HG03342 (cell line): ENCODE measurements around the gene TUBGCP6.

Experiments used
- ATAC-seq: cut with Tn5 transposase; IDR thresholded peaks from one replicate; pipeline ENCODE4 v1.9.1; 2021; ENCODE audit warnings: mild to moderate bottlenecking, moderate library complexity; ENCODE audit not compliant: unreplicated experiment

Gene TUBGCP6, protein sequence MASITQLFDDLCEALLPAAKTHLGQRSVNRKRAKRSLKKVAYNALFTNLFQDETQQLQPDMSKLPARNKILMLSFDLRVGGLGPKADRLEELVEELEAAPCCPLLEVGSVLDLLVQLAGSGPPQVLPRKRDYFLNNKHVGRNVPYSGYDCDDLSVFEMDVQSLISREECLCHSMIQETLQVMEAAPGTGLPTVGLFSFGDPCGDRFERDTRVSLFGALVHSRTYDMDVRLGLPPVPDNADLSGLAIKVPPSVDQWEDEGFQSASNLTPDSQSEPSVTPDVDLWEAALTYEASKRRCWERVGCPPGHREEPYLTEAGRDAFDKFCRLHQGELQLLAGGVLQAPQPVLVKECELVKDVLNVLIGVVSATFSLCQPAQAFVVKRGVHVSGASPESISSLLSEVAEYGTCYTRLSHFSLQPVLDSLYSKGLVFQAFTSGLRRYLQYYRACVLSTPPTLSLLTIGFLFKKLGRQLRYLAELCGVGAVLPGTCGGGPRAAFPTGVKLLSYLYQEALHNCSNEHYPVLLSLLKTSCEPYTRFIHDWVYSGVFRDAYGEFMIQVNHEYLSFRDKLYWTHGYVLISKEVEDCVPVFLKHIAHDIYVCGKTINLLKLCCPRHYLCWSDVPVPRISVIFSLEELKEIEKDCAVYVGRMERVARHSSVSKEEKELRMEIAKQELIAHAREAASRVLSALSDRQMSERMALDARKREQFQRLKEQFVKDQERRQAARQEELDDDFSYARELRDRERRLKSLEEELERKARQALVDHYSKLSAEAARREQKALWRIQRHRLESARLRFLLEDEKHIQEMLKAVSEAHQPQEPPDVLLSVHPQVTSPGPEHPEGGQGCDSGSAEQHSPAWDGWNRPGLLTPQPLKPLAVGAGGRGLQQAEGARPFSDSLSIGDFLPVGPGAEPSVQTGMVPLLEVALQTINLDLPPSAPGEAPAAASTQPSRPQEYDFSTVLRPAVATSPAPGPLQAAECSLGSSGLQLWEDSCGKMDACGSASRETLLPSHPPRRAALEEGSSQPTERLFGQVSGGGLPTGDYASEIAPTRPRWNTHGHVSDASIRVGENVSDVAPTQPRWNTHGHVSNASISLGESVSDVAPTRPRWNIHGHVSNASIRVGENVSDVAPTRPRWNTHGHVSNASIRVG (N-terminal part only)

DNA sequence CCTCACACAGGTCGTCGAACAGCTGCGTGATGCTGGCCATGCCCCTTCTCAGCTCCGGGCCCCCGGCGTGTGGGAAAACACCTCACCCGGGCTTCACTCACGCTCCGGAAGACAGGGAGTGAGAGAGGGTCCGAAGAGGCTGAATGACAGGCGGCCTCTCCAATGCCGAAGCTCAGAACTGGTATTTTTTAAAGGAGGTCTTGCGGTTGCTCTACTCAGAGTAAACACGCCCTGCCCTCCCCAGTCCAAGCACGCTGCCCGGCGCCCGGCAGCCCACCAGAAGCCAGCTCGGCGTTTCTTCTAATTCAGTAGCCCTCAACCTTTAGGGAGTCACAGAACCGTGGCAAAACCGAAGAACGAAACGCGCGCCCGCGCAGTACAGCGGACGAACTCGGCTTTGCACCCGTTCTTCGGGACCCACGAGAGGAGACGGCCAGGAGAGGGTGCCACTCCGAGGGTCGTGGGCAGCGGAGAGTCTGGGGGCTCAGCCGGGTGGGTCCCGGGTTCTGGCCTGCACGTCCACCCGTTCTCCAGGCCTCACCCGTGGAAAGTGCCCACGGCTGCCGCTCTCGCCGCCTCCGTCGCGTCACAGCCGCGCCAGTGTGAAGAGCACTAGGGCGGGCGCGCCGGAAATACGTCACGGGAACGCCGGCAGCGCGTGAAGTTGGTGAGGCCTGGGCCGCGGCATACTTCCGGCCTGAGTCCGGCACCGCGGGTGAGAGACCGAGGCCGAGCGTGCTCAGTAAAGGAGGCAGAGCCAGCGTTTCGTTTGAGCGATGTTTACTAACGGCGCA lies at the start of gene TUBGCP6:
Gene TUBGCP6, minus strand, starts transcription at position 604 of the 794 bp plus-strand sequence. Its CDS starts 564 bp downstream, at position 40.
- peak; percentile 65 for ATAC-seq

DNA sequence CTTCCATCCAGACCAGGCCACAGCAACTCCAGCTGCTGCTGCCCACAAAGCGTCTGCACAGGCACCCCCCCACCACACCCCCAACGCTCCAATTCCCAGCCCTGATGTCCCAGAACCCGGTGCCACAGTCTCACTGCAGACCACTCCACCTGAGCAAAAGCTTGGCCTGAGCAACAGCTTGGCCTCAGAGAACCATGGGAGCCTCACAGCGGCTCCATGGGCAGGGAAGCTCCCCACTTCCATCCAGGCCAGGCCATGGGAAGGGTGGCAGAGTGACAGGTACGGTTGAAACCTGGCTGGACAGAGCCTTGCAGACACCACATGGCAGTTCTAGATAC lies 49.5 kb upstream of the TUBGCP6 start:
- ATAC-seq: no peak

DNA sequence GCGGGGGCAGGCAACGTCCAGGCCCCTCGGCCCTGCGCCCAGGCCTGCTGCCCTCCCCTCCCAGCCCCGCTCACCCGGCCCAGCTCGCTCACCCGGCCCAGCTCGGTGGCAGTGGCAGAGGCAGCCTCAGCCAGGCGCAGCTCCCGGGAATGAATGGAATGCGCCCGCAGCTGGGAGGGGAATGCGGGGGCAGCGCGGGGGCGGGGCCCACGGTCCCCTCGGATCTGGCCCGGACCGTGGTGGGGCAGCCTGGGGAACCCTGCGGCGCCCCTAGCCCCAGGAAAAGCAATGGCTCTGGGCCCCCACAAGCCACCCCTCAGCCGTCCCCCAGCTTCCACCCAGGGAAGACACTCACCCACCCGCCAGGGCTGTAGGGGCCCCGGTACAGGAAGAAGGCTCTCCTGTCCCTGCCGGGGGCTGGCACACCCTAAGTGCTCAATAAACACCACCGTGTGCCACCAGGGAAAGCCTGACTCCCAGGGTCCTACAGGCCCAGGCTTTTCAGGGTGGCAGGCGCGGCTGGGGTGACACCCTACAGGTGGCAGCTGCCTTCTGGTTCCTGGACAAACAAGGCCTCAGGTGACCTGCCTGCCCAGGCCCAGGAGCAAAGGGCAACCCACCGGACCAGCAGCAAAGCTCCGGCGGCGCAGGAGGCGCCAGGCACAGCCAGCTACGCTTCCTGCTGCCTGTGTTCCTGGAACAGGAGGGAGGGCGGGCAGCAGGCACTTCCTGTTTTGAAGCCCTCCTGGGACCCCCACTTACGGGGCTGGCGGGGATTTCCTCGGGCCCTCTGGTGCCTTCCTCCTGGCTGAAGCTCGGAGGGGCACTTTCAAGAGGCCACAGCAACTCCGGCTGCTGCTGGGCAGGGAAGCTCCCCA lies 48.9 kb upstream of the TUBGCP6 start:
- no peak for ATAC-seq

DNA sequence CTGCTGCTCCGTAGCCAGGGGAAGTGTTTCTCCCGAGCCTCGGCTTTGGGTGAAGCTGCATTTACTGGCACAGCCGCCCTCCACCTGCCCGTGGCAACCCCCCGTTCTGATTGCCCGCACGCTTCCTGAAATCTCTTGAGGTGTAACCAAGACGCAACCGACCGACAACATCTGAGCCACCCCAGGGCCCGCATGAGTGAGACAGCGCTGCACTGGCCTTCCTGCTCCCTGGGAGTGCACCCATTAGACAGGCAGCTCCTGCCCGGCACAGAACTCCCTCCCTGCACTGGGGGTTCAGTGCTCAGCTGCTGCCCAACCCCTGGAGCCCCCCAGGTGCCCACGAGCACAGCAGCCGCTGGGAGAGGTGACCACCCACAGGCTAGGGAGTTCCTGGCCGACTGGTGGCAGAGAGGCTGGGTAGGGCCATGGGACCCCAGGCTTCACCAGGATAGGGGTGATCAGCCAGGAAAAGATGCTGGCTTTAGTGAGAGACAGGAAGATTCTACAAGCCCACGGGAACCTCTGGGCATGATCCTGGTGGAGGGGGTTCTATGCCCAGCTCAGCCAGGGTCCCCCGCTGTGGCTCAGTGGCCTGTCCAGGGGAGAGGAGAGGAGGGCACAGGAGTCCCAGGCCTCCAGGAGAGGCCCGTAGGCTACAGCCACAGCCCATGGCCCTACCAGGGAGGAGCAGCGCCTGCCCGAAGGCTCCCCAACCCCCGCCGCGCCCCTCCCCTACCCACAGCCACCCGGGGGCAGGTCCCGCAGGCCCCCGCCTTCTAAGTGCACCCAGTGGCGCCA lies 48.0 kb upstream of the TUBGCP6 start:
- ATAC-seq: no peak

DNA sequence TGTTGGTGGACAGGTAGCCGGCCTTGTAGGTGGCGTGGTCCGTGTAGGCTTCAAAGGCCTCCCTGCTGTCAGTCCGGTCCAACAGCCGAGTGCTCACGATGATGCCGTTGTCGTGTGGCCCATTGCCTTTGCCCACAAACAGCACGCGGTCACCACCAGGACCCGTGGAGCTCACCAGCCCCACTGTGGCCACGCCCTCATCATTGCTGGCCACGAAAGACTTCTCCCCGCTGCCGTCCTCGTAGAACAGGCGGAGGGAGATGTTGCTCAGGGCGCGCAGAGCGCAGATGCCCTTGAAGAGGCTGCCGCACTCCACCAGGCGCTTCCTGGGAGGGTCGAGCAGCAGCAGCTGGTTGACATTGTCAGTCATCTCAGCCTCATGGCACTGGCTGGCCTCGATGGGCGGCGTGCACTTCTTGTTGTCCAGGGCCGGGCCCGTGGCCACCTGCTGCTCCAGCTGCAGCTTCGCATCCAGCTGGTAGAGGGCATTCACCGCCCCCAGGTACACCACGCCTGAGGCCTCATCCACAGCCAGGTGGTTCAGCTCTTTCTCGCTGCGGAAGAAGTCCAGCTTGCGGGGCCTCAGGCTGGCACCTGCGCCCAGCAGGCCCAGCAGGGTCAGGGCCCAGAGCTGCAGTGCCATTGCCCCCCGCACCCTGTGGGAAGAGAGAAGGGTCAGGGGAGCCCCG lies 45.3 kb upstream of the TUBGCP6 start:
- no peak for ATAC-seq

DNA sequence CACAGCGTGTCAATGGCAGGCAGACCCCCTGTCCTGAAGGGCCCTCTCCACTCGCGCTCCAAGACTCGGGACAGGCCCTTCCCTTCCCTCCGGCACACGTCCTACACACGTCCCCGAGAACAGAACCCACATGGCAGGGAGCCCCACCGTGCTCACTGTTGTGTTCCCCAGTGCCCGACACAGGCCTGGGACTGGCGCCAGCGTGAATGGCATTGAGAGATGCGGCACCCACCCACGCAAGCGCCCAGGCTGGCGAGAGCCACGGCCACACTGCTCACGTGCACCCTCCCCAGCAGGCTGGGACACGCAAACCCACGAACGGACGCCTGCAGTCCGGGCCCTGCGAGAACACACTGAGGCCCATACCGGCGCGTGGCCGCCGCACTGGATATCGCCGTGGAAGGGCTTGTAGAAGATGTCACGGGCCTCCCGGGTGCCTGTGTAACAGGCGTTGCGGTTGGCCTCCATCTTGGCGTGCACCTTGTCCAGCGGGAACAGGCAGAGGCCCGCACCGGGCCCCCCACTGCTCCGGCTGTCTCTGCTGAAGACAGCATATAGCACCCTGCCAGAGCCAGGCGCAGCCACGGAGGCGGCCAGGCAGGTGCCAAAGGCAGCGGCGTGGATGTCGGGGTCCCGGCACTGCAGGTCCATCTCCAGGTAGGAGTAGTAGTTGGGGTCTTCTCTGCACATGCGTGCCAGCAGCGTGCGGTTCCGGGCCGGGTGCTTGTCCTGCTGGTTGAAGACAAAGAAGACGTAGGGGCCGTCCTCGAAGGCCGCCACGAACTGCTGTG lies 44.5 kb upstream of the TUBGCP6 start:
- no peak for ATAC-seq

DNA sequence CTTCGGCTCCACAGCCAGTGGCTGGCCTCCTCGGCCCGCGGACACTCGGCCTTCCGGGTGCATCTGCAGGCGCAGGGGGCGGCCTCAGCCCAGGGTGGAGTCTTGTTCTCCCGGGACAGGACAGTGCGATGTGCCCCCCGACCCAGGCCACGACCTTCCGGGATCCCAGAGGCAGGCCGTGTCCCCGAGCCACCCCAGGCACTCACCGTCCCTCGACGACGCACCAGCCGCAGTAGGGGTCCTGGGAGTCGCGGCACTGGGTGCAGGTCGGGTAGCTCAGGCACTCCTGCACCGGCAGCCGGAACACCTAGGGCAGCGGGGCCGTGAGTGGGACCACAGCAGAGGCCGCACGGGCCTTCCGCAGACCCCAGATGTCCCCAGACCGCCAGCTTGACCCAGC lies 42.9 kb upstream of the TUBGCP6 start:
- ATAC-seq: no peak

DNA sequence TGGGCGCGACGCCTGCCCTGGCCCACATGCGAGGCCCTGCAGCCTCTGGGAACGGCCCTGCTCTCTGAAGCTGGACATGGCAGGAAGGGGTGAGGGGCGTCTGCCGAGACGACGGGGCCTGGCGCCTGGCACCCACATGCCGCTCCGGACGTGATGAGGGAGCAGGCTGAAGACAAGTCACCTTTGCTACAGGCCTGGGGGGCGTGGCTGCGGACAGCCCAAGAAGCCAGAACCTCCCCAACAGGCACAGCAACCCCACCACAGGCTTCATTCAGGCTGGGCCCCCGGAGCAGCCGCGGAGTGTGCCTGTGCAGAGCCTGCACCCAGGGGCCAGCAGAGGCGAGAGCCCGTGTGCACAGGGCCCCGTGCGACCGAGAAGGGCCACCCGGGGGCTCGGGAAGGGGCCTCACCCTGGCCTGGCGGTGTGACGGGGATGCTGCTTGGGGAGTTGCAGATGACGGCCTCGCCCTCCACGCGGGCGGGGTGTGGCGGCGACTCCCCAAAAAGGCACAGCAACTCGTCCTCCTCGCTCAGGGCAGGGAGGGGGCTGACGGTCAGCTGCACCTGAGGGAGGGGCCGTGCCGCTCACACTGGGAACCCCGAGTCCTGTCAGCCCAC lies 42.0 kb upstream of the TUBGCP6 start:
- no peak for ATAC-seq

DNA sequence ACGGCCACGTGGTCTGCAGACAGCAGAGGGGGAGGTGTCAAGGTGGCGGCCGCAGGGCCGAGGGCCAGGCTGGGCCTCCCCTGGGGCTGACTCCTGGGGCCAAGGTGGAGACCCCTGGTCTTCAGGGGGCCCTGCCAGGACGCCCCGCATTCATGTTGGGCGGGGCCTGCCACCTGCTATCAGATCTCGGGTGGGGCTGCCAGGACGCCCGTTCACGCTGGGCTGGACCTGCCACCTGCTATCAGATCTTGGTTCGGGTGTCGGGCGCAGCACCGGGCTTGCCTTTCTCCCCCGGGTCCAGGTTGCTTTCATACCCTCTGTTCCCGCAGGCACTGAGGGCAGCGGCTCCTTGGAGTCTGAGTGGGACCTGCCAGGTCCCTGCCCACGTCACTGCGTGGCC lies 41.5 kb upstream of the TUBGCP6 start:
- no peak for ATAC-seq

DNA sequence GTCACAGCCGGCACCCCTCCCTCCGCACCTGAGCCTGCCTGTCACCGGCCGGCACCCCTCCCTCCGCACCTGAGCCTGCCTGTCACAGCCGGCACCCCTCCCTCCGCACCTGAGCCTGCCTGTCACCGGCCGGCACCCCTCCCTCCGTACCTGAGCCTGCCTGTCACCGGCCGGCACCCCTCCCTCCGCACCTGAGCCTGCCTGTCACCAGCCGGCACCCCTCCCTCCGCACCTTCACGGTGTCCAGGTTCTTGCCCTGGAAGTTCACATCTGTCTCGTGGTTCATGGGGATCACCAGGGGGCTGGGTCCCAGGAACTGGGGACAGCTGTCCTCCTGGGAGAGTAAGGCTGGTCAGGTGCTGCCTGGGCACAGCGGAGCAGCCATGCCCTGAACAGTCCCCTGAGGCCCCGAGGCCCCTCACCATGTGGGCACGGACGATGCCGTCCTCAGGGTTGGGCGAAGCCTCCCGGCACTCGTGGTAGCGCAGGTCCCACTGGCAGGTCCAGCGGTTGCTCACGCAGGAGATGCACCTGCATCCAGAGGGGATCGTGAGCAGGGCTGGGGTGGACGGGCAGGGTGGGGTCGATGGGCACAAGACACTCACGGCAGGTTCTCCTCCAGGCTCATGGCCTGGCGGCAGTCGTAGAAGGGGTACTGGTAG lies 40.9 kb upstream of the TUBGCP6 start:
- ATAC-seq: no peak

DNA sequence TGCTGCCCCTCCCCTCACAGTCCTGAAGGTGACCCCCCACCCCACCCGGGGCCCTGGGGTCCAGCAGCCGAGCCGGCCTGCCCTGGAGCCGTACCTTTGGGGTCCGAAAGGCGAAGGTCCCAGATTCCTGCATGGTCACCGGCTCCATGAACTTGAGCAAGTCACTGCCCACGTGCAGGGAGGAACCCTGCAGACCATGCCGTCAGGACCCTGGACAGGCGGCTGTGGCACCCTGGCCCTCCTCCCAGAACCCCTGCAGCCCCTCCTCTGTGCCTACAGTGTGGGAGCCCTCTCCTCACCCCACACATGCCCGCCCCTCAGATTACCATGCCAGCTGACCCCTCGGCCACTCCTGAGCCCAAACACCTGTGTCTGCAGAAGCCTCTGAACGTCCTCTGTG lies 39.7 kb upstream of the TUBGCP6 start:
- no peak for ATAC-seq

DNA sequence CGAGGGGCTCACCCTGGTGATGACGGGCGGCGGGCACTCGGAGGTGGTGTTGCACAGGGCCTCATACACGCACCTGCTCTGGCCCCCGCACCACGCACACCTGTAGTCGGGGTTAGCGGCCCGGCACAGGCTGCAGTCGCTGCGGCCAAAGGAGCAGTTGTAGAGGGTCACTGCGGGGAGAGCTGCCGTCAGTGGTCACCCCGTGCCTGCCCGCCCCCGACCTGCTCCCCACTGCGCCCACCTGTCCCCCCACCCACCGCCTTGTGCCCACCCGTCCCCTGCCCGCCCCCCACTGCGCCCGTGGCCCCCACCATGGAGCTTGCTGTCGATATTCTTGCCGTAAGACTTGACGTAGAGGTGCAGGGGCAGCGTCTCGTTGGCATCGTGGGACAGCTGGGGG lies 39.0 kb upstream of the TUBGCP6 start:
- ATAC-seq: no peak

DNA sequence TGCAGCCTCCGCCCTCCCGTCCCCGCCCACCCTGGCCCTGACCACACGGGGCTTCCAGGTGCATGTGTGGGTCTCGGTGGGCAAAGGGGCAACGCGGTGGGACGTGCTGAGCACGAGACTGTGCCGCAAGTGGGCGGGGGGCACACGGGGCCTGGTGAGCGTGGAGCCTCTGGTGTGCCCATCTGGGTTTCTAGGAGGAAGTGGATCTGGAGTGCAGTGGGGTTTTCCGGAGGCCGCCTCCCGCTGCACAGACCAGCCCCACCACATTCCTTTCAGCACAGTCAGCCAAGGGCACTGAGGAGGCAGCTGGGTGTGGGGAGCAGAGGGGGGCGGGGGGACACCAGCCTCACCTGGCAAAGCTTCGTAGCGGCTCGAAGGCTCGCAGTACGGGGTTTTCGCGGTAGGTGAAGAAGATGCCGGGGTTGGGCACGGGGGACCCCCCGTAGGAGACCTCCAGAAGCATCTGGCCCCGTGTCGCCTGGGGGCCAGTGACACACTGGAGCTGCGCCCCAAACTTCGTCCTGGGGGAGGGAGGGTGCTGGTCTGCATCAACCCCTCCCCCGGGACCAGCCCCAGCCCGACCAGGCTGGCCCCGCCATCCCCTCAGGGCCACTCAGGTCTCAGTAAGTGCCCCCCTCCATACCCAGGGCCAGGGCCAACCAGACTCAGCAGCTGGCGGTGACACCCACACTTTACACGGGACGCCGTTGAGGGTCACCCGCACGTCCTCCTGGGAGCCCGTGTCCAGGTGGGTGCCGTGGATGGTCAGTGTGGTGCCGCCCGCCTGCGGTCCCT lies 37.7 kb upstream of the TUBGCP6 start:
- ATAC-seq: no peak

DNA sequence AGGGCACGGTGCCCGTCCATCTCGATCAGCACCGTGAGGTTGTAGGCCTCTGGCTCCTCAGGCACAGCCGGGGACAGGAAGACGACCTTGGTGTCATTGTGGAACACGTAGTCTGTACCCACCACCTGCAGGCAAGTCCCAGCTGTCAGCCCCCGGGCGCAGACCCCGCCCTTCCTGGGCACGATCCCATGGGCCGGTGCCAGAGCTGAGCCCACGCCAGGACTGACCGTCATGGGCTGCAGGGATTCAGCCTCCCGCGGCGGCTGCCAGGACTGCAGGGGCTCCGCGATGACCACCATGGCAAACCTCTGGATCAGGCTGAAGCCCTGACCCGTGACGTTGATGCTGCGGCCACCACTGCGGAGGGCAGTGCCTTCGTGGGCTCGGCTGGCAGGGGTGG lies 37.1 kb upstream of the TUBGCP6 start:
- ATAC-seq: no peak

DNA sequence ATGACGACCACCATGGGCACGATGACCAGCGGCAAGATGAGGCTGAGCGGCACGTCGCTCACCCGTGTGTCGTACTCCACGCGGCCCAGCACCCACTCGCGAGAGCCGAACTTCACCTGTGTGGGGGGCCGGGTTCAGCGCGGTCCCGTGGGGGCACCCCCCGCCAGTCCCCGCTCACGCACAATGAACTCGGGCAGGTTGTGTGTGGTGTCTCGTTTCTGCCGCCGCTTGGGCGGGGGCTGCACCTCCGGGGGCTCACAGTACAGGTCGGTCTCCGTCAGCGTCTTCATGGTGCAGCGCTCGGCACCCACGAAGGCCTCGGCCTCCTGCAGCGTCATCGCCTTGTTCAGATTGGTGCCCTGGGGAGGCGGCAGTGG lies 36.5 kb upstream of the TUBGCP6 start:
- no peak for ATAC-seq
